ENCODE data around the gene CXCL17. TPM values are rescaled to one million over a fixed set of nuclear protein-coding genes. Genes with fewer than 3 reads are reported as not detected.

The CXCL17 gene
- total and polyA plus RNA-seq, 7 donors = 0.05 to 0.11 TPM; not detected in 5

GRCh38 chr19:42477117-42477516, 34.4 kb upstream of the CXCL17 start:
- TF ChIP-seq CTCF (IDR thresholded peaks at IDR 0.05) = no peak
- no peak overlapping the region for H3K27ac ChIP-seq
- intact Hi-C loops (cut with DNase I) = no loop called here
- H3K9me3 ChIP-seq = no peaks in the 10 kb centered on the region
- no peak for ATAC-seq
- WGBS, 3 donors = 93 to 96% (median 93%) methylated on average over 2 of the region's 2 CpGs
- peaks cover 0 to 6% (median 2%) of the 10 kb centered on the region in 3 donors for H3K27me3 ChIP-seq (ENCODE audit: insufficient read depth in 3 of 3, low read length in 2 of 3)
- no peak overlapping the region for H3K4me3 ChIP-seq
- no peaks in the 10 kb centered on the region for H3K4me1 ChIP-seq
- DNase-seq = no peak
- H3K36me3 ChIP-seq (ENCODE audit: insufficient read depth in 1 of 2, low read depth in 1 of 2) = no peaks in the 10 kb centered on the region

GRCh38 chr19:42475366-42475765, 32.6 kb upstream of the CXCL17 start:
- DNase-seq (no peak), ATAC-seq (no peak)
- Histone ChIP-seq H3K4me1 (no peaks in the 10 kb centered on the region), H3K27ac (no peak overlapping the region), H3K27me3 (ENCODE audit: insufficient read depth in 3 of 3, low read length in 2 of 3) (peaks cover 0 to 6% (median 2%) of the 10 kb centered on the region in 3 donors), H3K4me3 (no peak overlapping the region), H3K9me3 (no peaks in the 10 kb centered on the region), H3K36me3 (ENCODE audit: insufficient read depth in 1 of 2, low read depth in 1 of 2) (no peaks in the 10 kb centered on the region)
- no peak for TF ChIP-seq CTCF (IDR thresholded peaks at IDR 0.05)
- intact Hi-C loops (cut with DNase I) = no loop called here
- WGBS, 3 donors = 63 to 72% (median 67%) methylated on average over 3 to 4 of the region's 4 CpGs

- no peak for ATAC-seq
- no peaks in the 10 kb centered on the region for H3K4me1 ChIP-seq
- intact Hi-C loops (cut with DNase I) = no loop called here
- TF ChIP-seq CTCF (IDR thresholded peaks at IDR 0.05) = no peak
- no peak overlapping the region for H3K27ac ChIP-seq
- WGBS, 3 donors = 61 to 64% (median 61%) methylated on average over 4 of the region's 4 CpGs
- no peak overlapping the region for H3K4me3 ChIP-seq
- no peaks in the 10 kb centered on the region for H3K9me3 ChIP-seq
- no peaks in the 10 kb centered on the region for H3K36me3 ChIP-seq (ENCODE audit: insufficient read depth in 1 of 2, low read depth in 1 of 2)
- no peak for DNase-seq
- H3K27me3 ChIP-seq (ENCODE audit: insufficient read depth in 3 of 3, low read length in 2 of 3) = peaks cover 0 to 6% (median 2%) of the 10 kb centered on the region in 3 donors
Observed at GRCh38 chr19:42474743-42475142, 32.0 kb upstream of the CXCL17 start.

- H3K4me1 ChIP-seq = no peaks in the 10 kb centered on the region
- intact Hi-C loops (cut with DNase I) = no loop called here
- H3K9me3 ChIP-seq = no peaks in the 10 kb centered on the region
- peaks cover 0 to 10% (median 2%) of the 10 kb centered on the region in 3 donors for H3K27me3 ChIP-seq (ENCODE audit: insufficient read depth in 3 of 3, low read length in 2 of 3)
- H3K4me3 ChIP-seq = no peak overlapping the region
- no peak overlapping the region for H3K27ac ChIP-seq
- no peak for DNase-seq
- no peak for ATAC-seq
- 34 to 44% (median 43%) methylated on average over 6 of the region's 6 CpGs for WGBS, 3 donors
- TF ChIP-seq CTCF (IDR thresholded peaks at IDR 0.05) = no peak
- no peaks in the 10 kb centered on the region for H3K36me3 ChIP-seq (ENCODE audit: insufficient read depth in 1 of 2, low read depth in 1 of 2)
Observed at GRCh38 chr19:42473686-42474085, 30.9 kb upstream of the CXCL17 start.

- no peak for TF ChIP-seq CTCF (IDR thresholded peaks at IDR 0.05)
- no peak for ATAC-seq
- H3K27ac ChIP-seq = no peak overlapping the region
- H3K9me3 ChIP-seq = no peaks in the 10 kb centered on the region
- DNase-seq = no peak
- H3K4me3 ChIP-seq = no peak overlapping the region
- H3K27me3 ChIP-seq (ENCODE audit: insufficient read depth in 3 of 3, low read length in 2 of 3) = peaks cover 0 to 13% (median 2%) of the 10 kb centered on the region in 3 donors
- intact Hi-C loops (cut with DNase I) = no loop called here
- no peaks in the 10 kb centered on the region for H3K36me3 ChIP-seq (ENCODE audit: insufficient read depth in 1 of 2, low read depth in 1 of 2)
- H3K4me1 ChIP-seq = no peaks in the 10 kb centered on the region
- WGBS, 3 donors = 71 to 72% (median 71%) methylated on average over 7 of the region's 7 CpGs
Observed at GRCh38 chr19:42472402-42473147, 29.8 kb upstream of the CXCL17 start.

Data from psoas muscle (tissue), 8 donors.